Measurements from ENCODE around the gene ZNF362. TPM values are rescaled to one million over a fixed set of nuclear protein-coding genes. Genes with fewer than 3 reads are reported as not detected.

The ZNF362 gene
- total and polyA plus RNA-seq, 2 donors (not counting 1 experiment from before 2014, with no cell fraction given), result 3.8 to 5.7 TPM

- no peak for DNase-seq (ENCODE audit: low read depth in 2 of 2)
- no peak for TF ChIP-seq CTCF (conservative IDR thresholded peaks at IDR 0.05 in 1 of 2, IDR thresholded peaks at IDR 0.05 in 1 of 2; ENCODE audit: low read depth in 1 of 2, low read length in 2 of 2)
- no peak for TF ChIP-seq EZH2 (IDR thresholded peaks at IDR 0.05; ENCODE audit: low read length, missing control alignments)
- Histone ChIP-seq H3K79me2 (ENCODE audit: control insufficient read depth, insufficient read depth, low read length) (no peaks in the 10 kb centered on the region), H2AFZ (ENCODE audit: low read length) (no peak overlapping the region), H3K27ac (ENCODE audit: insufficient read depth, low read length) (no peak overlapping the region), H3K4me3 (replicated peaks in 1 of 4; ENCODE audit: control extremely low read depth in 1 of 4, insufficient read depth in 1 of 4, low read depth in 3 of 4, low read length in 4 of 4) (no peak overlapping the region), H4K20me1 (ENCODE audit: control insufficient read depth, extremely low read depth, insufficient read depth, low read length) (no peaks in the 10 kb centered on the region), H3K27me3 (ENCODE audit: control insufficient read depth, insufficient read depth, low read length) (no peaks in the 10 kb centered on the region), H3K36me3 (ENCODE audit: control insufficient read depth, insufficient read depth, low read length) (peaks cover 2% of the 10 kb centered on the region), H3K4me2 (ENCODE audit: extremely low read depth, insufficient read depth, low read length) (no peak overlapping the region), H3K4me1 (ENCODE audit: control insufficient read depth, extremely low read depth, insufficient read depth, low read length) (no peaks in the 10 kb centered on the region), H3K9ac (ENCODE audit: insufficient read depth, low read length) (no peak overlapping the region), H3K9me3 (ENCODE audit: control insufficient read depth, insufficient read depth, low read depth, low read length) (no peaks in the 10 kb centered on the region)
These were observed 16.6 kb downstream of the ZNF362 start for GRCh38 chr1:33272930-33273329.

GRCh38 chr1:33273406-33273805 is 17.1 kb downstream of the ZNF362 start:
- no peaks in the 10 kb centered on the region for H3K79me2 ChIP-seq (ENCODE audit: control insufficient read depth, insufficient read depth, low read length)

GRCh38 chr1:33273961-33274371 is 17.7 kb downstream of the ZNF362 start:
- Histone ChIP-seq H3K36me3 (ENCODE audit: control insufficient read depth, insufficient read depth, low read length) (peaks cover 2% of the 10 kb centered on the region), H4K20me1 (ENCODE audit: control insufficient read depth, extremely low read depth, insufficient read depth, low read length) (no peaks in the 10 kb centered on the region)

More at GRCh38 chr1:33273406-33273805, 17.1 kb downstream of the ZNF362 start:
- Histone ChIP-seq H3K36me3 (ENCODE audit: control insufficient read depth, insufficient read depth, low read length) (peaks cover 2% of the 10 kb centered on the region), H3K4me1 (ENCODE audit: control insufficient read depth, extremely low read depth, insufficient read depth, low read length) (no peaks in the 10 kb centered on the region), H3K27ac (ENCODE audit: insufficient read depth, low read length) (no peak overlapping the region), H3K9ac (ENCODE audit: insufficient read depth, low read length) (no peak overlapping the region), H4K20me1 (ENCODE audit: control insufficient read depth, extremely low read depth, insufficient read depth, low read length) (no peaks in the 10 kb centered on the region), H3K4me2 (ENCODE audit: extremely low read depth, insufficient read depth, low read length) (no peak overlapping the region), H3K27me3 (ENCODE audit: control insufficient read depth, insufficient read depth, low read length) (no peaks in the 10 kb centered on the region), H3K4me3 (replicated peaks in 1 of 4; ENCODE audit: control extremely low read depth in 1 of 4, insufficient read depth in 1 of 4, low read depth in 3 of 4, low read length in 4 of 4) (no peak overlapping the region), H2AFZ (ENCODE audit: low read length) (no peak overlapping the region), H3K9me3 (ENCODE audit: control insufficient read depth, insufficient read depth, low read depth, low read length) (no peaks in the 10 kb centered on the region)
- no peak for DNase-seq (ENCODE audit: low read depth in 2 of 2)
- TF ChIP-seq EZH2 (IDR thresholded peaks at IDR 0.05; ENCODE audit: low read length, missing control alignments) (no peak), CTCF (conservative IDR thresholded peaks at IDR 0.05 in 1 of 2, IDR thresholded peaks at IDR 0.05 in 1 of 2; ENCODE audit: low read depth in 1 of 2, low read length in 2 of 2) (no peak)

More at GRCh38 chr1:33273961-33274371, 17.7 kb downstream of the ZNF362 start:
- Histone ChIP-seq H3K4me2 (ENCODE audit: extremely low read depth, insufficient read depth, low read length) (no peak overlapping the region), H3K9ac (ENCODE audit: insufficient read depth, low read length) (no peak overlapping the region), H3K79me2 (ENCODE audit: control insufficient read depth, insufficient read depth, low read length) (no peaks in the 10 kb centered on the region), H3K27ac (ENCODE audit: insufficient read depth, low read length) (no peak overlapping the region), H3K4me3 (replicated peaks in 1 of 4; ENCODE audit: control extremely low read depth in 1 of 4, insufficient read depth in 1 of 4, low read depth in 3 of 4, low read length in 4 of 4) (no peak overlapping the region), H3K4me1 (ENCODE audit: control insufficient read depth, extremely low read depth, insufficient read depth, low read length) (no peaks in the 10 kb centered on the region), H3K27me3 (ENCODE audit: control insufficient read depth, insufficient read depth, low read length) (no peaks in the 10 kb centered on the region), H2AFZ (ENCODE audit: low read length) (no peak overlapping the region), H3K9me3 (ENCODE audit: control insufficient read depth, insufficient read depth, low read depth, low read length) (no peaks in the 10 kb centered on the region)
- TF ChIP-seq CTCF (conservative IDR thresholded peaks at IDR 0.05 in 1 of 2, IDR thresholded peaks at IDR 0.05 in 1 of 2; ENCODE audit: low read depth in 1 of 2, low read length in 2 of 2) (no peak), EZH2 (IDR thresholded peaks at IDR 0.05; ENCODE audit: low read length, missing control alignments) (no peak)
- peak in 1 of 2 donors; percentile 10 for DNase-seq (ENCODE audit: low read depth in 2 of 2)
